Measurements from ENCODE around the gene TMEM79. TPM values are rescaled to one million over a fixed set of nuclear protein-coding genes. Genes with fewer than 3 reads are reported as not detected.

TMEM79 gene
- total and polyA plus RNA-seq, 2 experiments from 2014 or later = 3.4 to 8.5 TPM

GRCh38 chr1:156248323-156248683 lies 35.8 kb upstream of the TMEM79 start:
- Histone ChIP-seq H3K9me2 (replicated peaks; ENCODE audit: insufficient read depth) (no peaks in the 10 kb centered on the region), H2AFZ (no peak overlapping the region), H3K36me3 (replicated peaks; ENCODE audit: insufficient read depth, low read depth) (no peaks in the 10 kb centered on the region), H3K27ac (no peak overlapping the region), H3K79me2 (no peaks in the 10 kb centered on the region), H3K4me2 (no peak overlapping the region), H3K4me3 (no peak overlapping the region), H4K20me1 (ENCODE audit: insufficient read depth, poor library complexity, severe bottlenecking) (no peaks in the 10 kb centered on the region), H3K27me3 (no peaks in the 10 kb centered on the region), H3K4me1 (ENCODE audit: insufficient read depth) (no peaks in the 10 kb centered on the region), H3K9me3 (ENCODE audit: low read depth) (no peaks in the 10 kb centered on the region)
- TF ChIP-seq EZH2phosphoT487 (IDR thresholded peaks at IDR 0.05; ENCODE audit: low read depth, severe bottlenecking, unreplicated experiment) (no peak), CTCF (IDR thresholded peaks at IDR 0.05; ENCODE audit: poor library complexity) (no peak), EZH2 (IDR thresholded peaks at IDR 0.05; ENCODE audit: borderline replicate concordance) (no peak)
- no peak for DNase-seq (ENCODE audit: low spot score)
- 94% methylated on average over 4 of the region's 4 CpGs for WGBS (ENCODE audit: low lambda C conversion rate, missing lambda C conversion rate)

- no peak for DNase-seq (ENCODE audit: low spot score)
- WGBS (ENCODE audit: low lambda C conversion rate, missing lambda C conversion rate) = 93% methylated on average over 5 of the region's 5 CpGs
- Histone ChIP-seq H3K36me3 (replicated peaks; ENCODE audit: insufficient read depth, low read depth) (no peaks in the 10 kb centered on the region), H3K9me2 (replicated peaks; ENCODE audit: insufficient read depth) (no peaks in the 10 kb centered on the region), H3K9me3 (ENCODE audit: low read depth) (no peaks in the 10 kb centered on the region), H3K4me2 (no peak overlapping the region), H3K79me2 (no peaks in the 10 kb centered on the region), H3K4me3 (no peak overlapping the region), H3K27ac (no peak overlapping the region), H3K4me1 (ENCODE audit: insufficient read depth) (no peaks in the 10 kb centered on the region), H3K27me3 (no peaks in the 10 kb centered on the region), H2AFZ (no peak overlapping the region), H4K20me1 (ENCODE audit: insufficient read depth, poor library complexity, severe bottlenecking) (no peaks in the 10 kb centered on the region)
- TF ChIP-seq EZH2 (IDR thresholded peaks at IDR 0.05; ENCODE audit: borderline replicate concordance) (no peak), CTCF (IDR thresholded peaks at IDR 0.05; ENCODE audit: poor library complexity) (no peak), EZH2phosphoT487 (IDR thresholded peaks at IDR 0.05; ENCODE audit: low read depth, severe bottlenecking, unreplicated experiment) (no peak)
Measured at GRCh38 chr1:156249593-156249992, 34.5 kb upstream of the TMEM79 start.

DNA sequence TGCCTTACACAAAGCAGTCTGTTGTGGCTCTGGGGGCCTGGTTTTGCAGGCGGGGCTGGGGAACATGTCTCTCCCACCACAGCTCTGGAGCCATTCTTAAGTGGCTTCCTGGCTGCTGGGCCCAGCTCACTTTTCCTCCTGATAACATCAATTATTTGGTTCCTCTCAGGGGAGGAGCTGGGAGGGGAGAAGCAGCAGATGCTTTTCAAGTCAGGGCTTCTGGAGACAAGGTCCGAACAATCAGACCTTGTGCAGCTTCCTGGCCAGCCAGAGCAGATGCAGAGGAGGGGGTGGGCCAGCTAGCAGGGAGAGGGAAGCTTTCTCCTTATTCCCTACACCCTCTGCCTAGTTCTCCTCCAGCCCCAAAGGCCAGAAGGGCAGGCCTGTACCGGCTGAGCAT lies 32.6 kb upstream of the TMEM79 start:
- no peaks in the 10 kb centered on the region for H3K9me3 ChIP-seq (ENCODE audit: low read depth)
- WGBS (ENCODE audit: low lambda C conversion rate, missing lambda C conversion rate) = 50% methylated on average over 3 of the region's 3 CpGs
- TF ChIP-seq EZH2phosphoT487 (IDR thresholded peaks at IDR 0.05; ENCODE audit: low read depth, severe bottlenecking, unreplicated experiment) = no peak
- no peak for TF ChIP-seq EZH2 (IDR thresholded peaks at IDR 0.05; ENCODE audit: borderline replicate concordance)
- no peak for TF ChIP-seq CTCF (IDR thresholded peaks at IDR 0.05; ENCODE audit: poor library complexity)
- no peak overlapping the region for H2AFZ ChIP-seq
- no peaks in the 10 kb centered on the region for H3K36me3 ChIP-seq (replicated peaks; ENCODE audit: insufficient read depth, low read depth)
- H4K20me1 ChIP-seq (ENCODE audit: insufficient read depth, poor library complexity, severe bottlenecking) = no peaks in the 10 kb centered on the region
- no peaks in the 10 kb centered on the region for H3K4me1 ChIP-seq (ENCODE audit: insufficient read depth)
- H3K27ac ChIP-seq = no peak overlapping the region
- H3K4me2 ChIP-seq = no peak overlapping the region
- no peaks in the 10 kb centered on the region for H3K79me2 ChIP-seq
- no peak for DNase-seq (ENCODE audit: low spot score)
- H3K9me2 ChIP-seq (replicated peaks; ENCODE audit: insufficient read depth) = no peaks in the 10 kb centered on the region
- H3K27me3 ChIP-seq = no peaks in the 10 kb centered on the region
- no peak overlapping the region for H3K4me3 ChIP-seq

DNA sequence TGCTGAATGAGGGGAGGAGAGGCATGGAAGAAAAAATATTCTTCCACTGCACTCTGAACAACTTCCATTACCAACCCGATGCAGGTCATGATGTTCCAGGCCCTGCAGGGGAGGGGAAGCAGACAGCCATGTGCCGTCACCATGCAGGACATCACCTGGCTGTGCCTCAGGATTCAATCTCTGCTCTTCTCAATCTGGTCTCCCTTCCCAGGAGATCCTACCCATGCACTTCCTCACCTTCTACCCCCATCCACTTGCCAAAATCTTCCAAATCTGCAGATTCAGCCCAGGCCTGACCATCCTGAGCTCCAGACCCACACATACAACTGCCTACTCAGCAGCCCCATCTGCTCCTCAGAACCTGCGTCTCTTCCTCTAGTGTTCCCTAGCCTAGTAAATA lies 30.5 kb upstream of the TMEM79 start:
- Histone ChIP-seq H3K27ac (no peak overlapping the region), H3K4me1 (ENCODE audit: insufficient read depth) (no peaks in the 10 kb centered on the region), H3K9me2 (replicated peaks; ENCODE audit: insufficient read depth) (no peaks in the 10 kb centered on the region), H3K9me3 (ENCODE audit: low read depth) (no peaks in the 10 kb centered on the region), H3K4me2 (no peak overlapping the region), H2AFZ (no peak overlapping the region), H3K36me3 (replicated peaks; ENCODE audit: insufficient read depth, low read depth) (peaks cover 3% of the 10 kb centered on the region), H3K27me3 (no peaks in the 10 kb centered on the region), H3K79me2 (no peaks in the 10 kb centered on the region), H3K4me3 (no peak overlapping the region), H4K20me1 (ENCODE audit: insufficient read depth, poor library complexity, severe bottlenecking) (no peaks in the 10 kb centered on the region)
- no peak for DNase-seq (ENCODE audit: low spot score)
- WGBS (ENCODE audit: low lambda C conversion rate, missing lambda C conversion rate) = 98% methylated on average over 3 of the region's 3 CpGs
- no peak for TF ChIP-seq EZH2 (IDR thresholded peaks at IDR 0.05; ENCODE audit: borderline replicate concordance)
- TF ChIP-seq EZH2phosphoT487 (IDR thresholded peaks at IDR 0.05; ENCODE audit: low read depth, severe bottlenecking, unreplicated experiment) = no peak
- TF ChIP-seq CTCF (IDR thresholded peaks at IDR 0.05; ENCODE audit: poor library complexity) = no peak

All from hepatocyte (in vitro differentiated cells).